Mammary epithelial cell (primary cell): Measurements from ENCODE around the gene CC2D2A.

Experiments used
- CTCF ChIP-seq, 2 donors: IDR thresholded peaks in 1 of 2; conservative IDR thresholded peaks in 1 of 2; 2 replicates each; pipeline ENCODE4 v1.5.1; 2011 to 2012; ENCODE audit warnings: inconsistent platforms in 2 of 2, low read length in 2 of 2, mild to moderate bottlenecking in 2 of 2, control low read depth in 1 of 2, low read depth in 1 of 2; ENCODE audit not compliant: insufficient read depth in 1 of 2; ENCODE audit errors: extremely low read depth in 1 of 2
- EZH2 ChIP-seq: IDR thresholded peaks from 2 replicates; pipeline ENCODE4 v1.6.1; 2012; ENCODE audit warnings: low read length, inconsistent platforms, borderline replicate concordance

- TF ChIP-seq EZH2 (no peak), CTCF (conservative IDR thresholded peaks at IDR 0.05 in 1 of 2, IDR thresholded peaks at IDR 0.05 in 1 of 2; ENCODE audit: extremely low read depth in 1 of 2, insufficient read depth in 1 of 2, low read depth in 1 of 2, low read length in 2 of 2) (no peak)
Observed at GRCh38 chr4:15547392-15547791, 77.7 kb downstream of the CC2D2A start.
